HepG2 (cell line): Measurements from ENCODE around the gene RYR2.

Source experiments
- BRCA1 ChIP-seq: sonication (generic); formaldehyde crosslinking; IDR thresholded peaks from 2 replicates; pipeline ENCODE4 v1.4.0; 2020; ENCODE audit warnings: missing genetic modification reagents
- CTCF ChIP-seq: sonication (generic); formaldehyde crosslinking; IDR thresholded peaks from 2 replicates; pipeline ENCODE4 v1.5.0; 2020; ENCODE audit warnings: mild to moderate bottlenecking, missing genetic modification reagents, moderate library complexity
- E2F5 ChIP-seq: sonication (generic); formaldehyde crosslinking; conservative IDR thresholded peaks from 2 replicates; pipeline ENCODE4 v1.4.0; 2020; ENCODE audit warnings: missing genetic modification reagents
- ELF4 ChIP-seq: sonication (generic); formaldehyde crosslinking; IDR thresholded peaks from 2 replicates; pipeline ENCODE4 v1.5.0; 2020; ENCODE audit warnings: missing genetic modification reagents, mild to moderate bottlenecking, moderate library complexity, borderline replicate concordance
- ETV5 ChIP-seq: IDR thresholded peaks from 2 replicates; pipeline ENCODE4 v1.6.1; 2018; ENCODE audit warnings: missing biosample characterization, missing genetic modification reagents, inconsistent platforms, borderline replicate concordance
- POLR2A ChIP-seq, 2 experiments: IDR thresholded peaks; 2 replicates each; pipeline ENCODE4 v1.6.1; 2011; ENCODE audit warnings: low read depth in 2 of 2, low read length in 2 of 2, mild to moderate bottlenecking in 1 of 2, moderate library complexity in 1 of 2; ENCODE audit not compliant: insufficient read depth in 1 of 2
- PRDM4 ChIP-seq: sonication (generic); formaldehyde crosslinking; IDR thresholded peaks from 2 replicates; pipeline ENCODE4 v1.9.0; 2021; ENCODE audit warnings: missing genetic modification reagents, borderline replicate concordance
- ZNF317 ChIP-seq: sonication (generic); formaldehyde crosslinking; IDR thresholded peaks from 2 replicates; pipeline ENCODE4 v1.5.0; 2020; ENCODE audit warnings: mild to moderate bottlenecking, missing genetic modification reagents
- ZNF354B ChIP-seq: sonication (generic); formaldehyde crosslinking; IDR thresholded peaks from 2 replicates; pipeline ENCODE4 v1.8.0; 2022; ENCODE audit warnings: mild to moderate bottlenecking, missing genetic modification reagents
- ZNF629 ChIP-seq: sonication (generic); formaldehyde crosslinking; conservative IDR thresholded peaks from 2 replicates; pipeline ENCODE4 v1.5.0; 2020; ENCODE audit warnings: missing genetic modification reagents

- TF ChIP-seq ELF4 (CRISPR knock-in tag) (no peak), POLR2A (IDR thresholded peaks at IDR 0.05; ENCODE audit: insufficient read depth in 1 of 2, low read depth in 2 of 2, low read length in 2 of 2) (no peak), PRDM4 (CRISPR knock-in tag) (no peak), BRCA1 (CRISPR knock-in tag) (no peak), ZNF629 (CRISPR knock-in tag) (no peak), CTCF (CRISPR knock-in tag) (no peak), E2F5 (CRISPR knock-in tag) (no peak), ETV5 (no peak), ZNF317 (CRISPR knock-in tag) (no peak), ZNF354B (no peak)
These were observed 49.7 kb downstream of the RYR2 start for GRCh38 chr1:237091691-237092090.
